ENCODE results near the gene GSC2. TPM values are rescaled to one million over a fixed set of nuclear protein-coding genes. Genes with fewer than 3 reads are reported as not detected.

Gene GSC2
- total RNA-seq, 1 experiment from 2014 or later: not detected

DNA sequence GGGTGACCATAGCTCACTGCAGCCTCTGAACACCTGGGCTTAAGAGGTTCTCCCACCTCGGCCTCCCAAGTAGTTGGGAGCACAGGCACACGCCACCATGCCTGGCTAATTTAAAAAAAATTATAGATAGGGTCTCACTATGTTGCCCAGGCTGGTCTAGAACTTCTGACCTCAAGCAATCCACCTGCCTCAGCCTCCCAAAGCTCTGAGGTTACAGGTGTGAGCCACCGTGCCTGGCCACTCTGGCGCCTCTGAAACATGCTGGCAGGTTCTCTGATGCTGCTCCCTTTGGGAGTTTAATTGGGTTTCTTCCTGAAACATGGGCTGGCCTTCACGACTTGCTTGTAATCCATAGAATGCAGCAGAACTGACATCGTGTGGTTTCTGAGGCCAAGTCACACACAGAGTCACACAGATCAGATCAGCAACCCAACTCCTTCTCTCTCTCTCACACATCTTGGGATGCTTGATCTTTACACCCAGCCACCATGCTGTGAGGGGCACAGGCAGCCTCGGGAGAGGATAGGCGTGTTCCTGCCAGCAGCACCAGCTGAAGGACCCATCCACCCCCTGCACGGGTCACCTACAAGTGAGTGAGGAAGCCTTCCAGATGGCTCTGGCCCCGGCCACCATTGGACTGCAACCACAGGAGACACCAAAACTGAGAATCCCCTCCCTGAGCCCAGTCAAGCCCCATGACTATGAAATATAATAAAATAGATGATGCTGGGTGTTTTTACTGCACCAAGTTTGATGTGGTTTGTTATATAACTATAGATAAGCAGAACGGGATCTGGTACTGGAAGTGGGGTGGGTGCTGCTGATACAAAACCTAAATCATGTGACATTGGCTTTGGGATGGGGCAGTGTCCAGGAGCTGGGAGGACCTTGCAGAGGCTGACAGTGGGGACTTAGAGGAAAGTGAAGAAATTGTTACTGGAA is 3.1 kb upstream of the GSC2 start:
- BruUV-seq (replicated peaks): no TSS peak
- DNase-seq: no peak
- Mint-ChIP-seq H3K9me3 (ENCODE audit: unreplicated experiment) (no peaks in the 10 kb centered on the region), H3K4me1 (ENCODE audit: low read depth, unreplicated experiment) (no peaks in the 10 kb centered on the region), H3K36me3 (ENCODE audit: insufficient read depth, unreplicated experiment) (no peaks in the 10 kb centered on the region), H3K27me3 (ENCODE audit: insufficient read depth, unreplicated experiment) (peaks cover 16% of the 10 kb centered on the region), H3K27ac (ENCODE audit: unreplicated experiment) (no peak overlapping the region), H3K4me3 (ENCODE audit: unreplicated experiment) (no peak overlapping the region)
- Histone ChIP-seq H3K36me3 (ENCODE audit: control insufficient read depth, insufficient read depth, low read length) (no peaks in the 10 kb centered on the region), H3K4me3 (ENCODE audit: low read depth, low read length) (no peak overlapping the region), H3K9me3 (no peaks in the 10 kb centered on the region), H3K27me3 (replicated peaks; ENCODE audit: control insufficient read depth, insufficient read depth, low read length) (no peaks in the 10 kb centered on the region), H3K4me1 (no peaks in the 10 kb centered on the region)
- CTCF ChIA-PET: no interaction called here
- intact Hi-C loops (cut with micrococcal nuclease; ENCODE audit: unreplicated experiment): no loop called here
- TF ChIP-seq, protein P1, sequence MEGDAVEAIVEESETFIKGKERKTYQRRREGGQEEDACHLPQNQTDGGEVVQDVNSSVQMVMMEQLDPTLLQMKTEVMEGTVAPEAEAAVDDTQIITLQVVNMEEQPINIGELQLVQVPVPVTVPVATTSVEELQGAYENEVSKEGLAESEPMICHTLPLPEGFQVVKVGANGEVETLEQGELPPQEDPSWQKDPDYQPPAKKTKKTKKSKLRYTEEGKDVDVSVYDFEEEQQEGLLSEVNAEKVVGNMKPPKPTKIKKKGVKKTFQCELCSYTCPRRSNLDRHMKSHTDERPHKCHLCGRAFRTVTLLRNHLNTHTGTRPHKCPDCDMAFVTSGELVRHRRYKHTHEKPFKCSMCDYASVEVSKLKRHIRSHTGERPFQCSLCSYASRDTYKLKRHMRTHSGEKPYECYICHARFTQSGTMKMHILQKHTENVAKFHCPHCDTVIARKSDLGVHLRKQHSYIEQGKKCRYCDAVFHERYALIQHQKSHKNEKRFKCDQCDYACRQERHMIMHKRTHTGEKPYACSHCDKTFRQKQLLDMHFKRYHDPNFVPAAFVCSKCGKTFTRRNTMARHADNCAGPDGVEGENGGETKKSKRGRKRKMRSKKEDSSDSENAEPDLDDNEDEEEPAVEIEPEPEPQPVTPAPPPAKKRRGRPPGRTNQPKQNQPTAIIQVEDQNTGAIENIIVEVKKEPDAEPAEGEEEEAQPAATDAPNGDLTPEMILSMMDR (IDR thresholded peaks at IDR 0.05; ENCODE audit: insufficient read depth in 1 of 2, low read depth in 1 of 2, low read length in 1 of 2, severe bottlenecking in 1 of 2, unreplicated experiment in 1 of 2): no peak
- POLR2A ChIA-PET: no interaction called here

DNA sequence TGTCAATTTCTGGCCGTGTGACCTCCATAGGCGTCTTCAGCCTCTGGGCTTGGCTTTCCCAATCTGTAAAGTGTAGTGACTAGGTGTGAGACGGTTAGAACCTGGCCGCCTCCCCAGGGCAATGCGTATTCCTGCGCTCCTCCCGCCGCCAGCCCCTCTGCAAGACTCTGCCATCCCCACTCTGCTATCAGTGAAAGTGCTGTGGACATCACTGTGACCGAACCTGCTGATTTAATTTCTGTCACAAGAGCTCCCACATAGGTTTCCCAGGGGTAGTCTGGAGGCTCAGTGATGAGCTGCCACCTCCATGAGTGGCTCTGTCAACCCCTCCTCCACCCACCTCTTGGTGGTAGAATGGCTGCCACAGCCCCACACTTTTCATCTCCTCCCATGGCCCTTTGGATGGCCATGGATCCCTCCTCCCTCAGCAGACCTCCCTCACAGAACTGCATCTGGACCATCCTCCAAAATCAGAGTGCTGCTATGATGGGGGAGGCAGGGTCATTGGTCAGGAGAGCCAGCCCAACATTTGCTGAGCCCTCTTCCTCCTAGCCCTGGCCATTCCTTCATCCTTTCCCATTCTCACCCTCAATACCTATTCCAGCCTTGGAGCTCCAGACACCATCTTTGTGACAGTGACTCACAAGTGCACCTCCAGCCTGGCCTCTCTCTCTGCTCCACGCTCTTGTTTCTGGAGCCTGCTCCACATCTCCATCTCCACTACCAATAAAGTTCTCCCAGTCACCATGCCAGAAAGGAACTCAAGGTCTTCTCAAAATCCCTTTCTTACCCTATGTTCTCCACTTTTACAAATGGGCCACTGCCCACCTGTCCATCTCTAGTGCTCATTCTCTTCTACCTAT is 1.5 kb upstream of the GSC2 start:
- no peaks in the 10 kb centered on the region for H3K9me3 Mint-ChIP-seq (ENCODE audit: unreplicated experiment)
- BruUV-seq (replicated peaks): no TSS peak
- Histone ChIP-seq H3K4me3 (ENCODE audit: low read depth, low read length) (no peak overlapping the region), H3K36me3 (ENCODE audit: control insufficient read depth, insufficient read depth, low read length) (no peaks in the 10 kb centered on the region), H3K4me1 (no peaks in the 10 kb centered on the region), H3K27me3 (replicated peaks; ENCODE audit: control insufficient read depth, insufficient read depth, low read length) (no peaks in the 10 kb centered on the region), H3K9me3 (no peaks in the 10 kb centered on the region)
- H3K27me3 Mint-ChIP-seq (ENCODE audit: insufficient read depth, unreplicated experiment): peaks cover 20% of the 10 kb centered on the region
- CTCF ChIA-PET: interaction anchor here (1.6 kb wide), 1 partner anchor 27 kb away, joined by 3 read pairs; the partner anchor contains the start of gene SLC25A1
- intact Hi-C loops (cut with micrococcal nuclease; ENCODE audit: unreplicated experiment): no loop called here
- no peak for DNase-seq
- H3K4me3 Mint-ChIP-seq (ENCODE audit: unreplicated experiment): peak overlapping the region; percentile 59
- POLR2A ChIA-PET: no interaction called here
- no peaks in the 10 kb centered on the region for H3K36me3 Mint-ChIP-seq (ENCODE audit: insufficient read depth, unreplicated experiment)
- TF ChIP-seq, protein P1 (IDR thresholded peaks at IDR 0.05; ENCODE audit: insufficient read depth in 1 of 2, low read depth in 1 of 2, low read length in 1 of 2, severe bottlenecking in 1 of 2, unreplicated experiment in 1 of 2): no peak
- no peaks in the 10 kb centered on the region for H3K4me1 Mint-ChIP-seq (ENCODE audit: low read depth, unreplicated experiment)
- no peak overlapping the region for H3K27ac Mint-ChIP-seq (ENCODE audit: unreplicated experiment)

Data from Caco-2 (cell line).